ENCODE measurements around the gene VIPAS39. TPM values are rescaled to one million over a fixed set of nuclear protein-coding genes. Genes with fewer than 3 reads are reported as not detected.

Gene VIPAS39
- 19.3 and 19.4 TPM in 2 replicates for total RNA-seq (2022)
- Bru-seq, nascent RNA: percentile 71 among the genes with signal in this experiment
- percentile 64 among the genes with signal in this experiment for BruChase-seq, experiment 1, labeled RNA remaining after a 6-hour chase
- percentile 64 among the genes with signal in this experiment for BruChase-seq, experiment 2, labeled RNA remaining after a 2-hour chase
- long read RNA-seq, transcript VIPAS39-211 (20 exons, 2,562 nt): major isoform, 8 of 15 reads
- long read RNA-seq, partial matches to known transcripts: 1 of 15 reads
- long read RNA-seq, other reads (novel, unspliced or antisense): 5 of 15 reads

DNA sequence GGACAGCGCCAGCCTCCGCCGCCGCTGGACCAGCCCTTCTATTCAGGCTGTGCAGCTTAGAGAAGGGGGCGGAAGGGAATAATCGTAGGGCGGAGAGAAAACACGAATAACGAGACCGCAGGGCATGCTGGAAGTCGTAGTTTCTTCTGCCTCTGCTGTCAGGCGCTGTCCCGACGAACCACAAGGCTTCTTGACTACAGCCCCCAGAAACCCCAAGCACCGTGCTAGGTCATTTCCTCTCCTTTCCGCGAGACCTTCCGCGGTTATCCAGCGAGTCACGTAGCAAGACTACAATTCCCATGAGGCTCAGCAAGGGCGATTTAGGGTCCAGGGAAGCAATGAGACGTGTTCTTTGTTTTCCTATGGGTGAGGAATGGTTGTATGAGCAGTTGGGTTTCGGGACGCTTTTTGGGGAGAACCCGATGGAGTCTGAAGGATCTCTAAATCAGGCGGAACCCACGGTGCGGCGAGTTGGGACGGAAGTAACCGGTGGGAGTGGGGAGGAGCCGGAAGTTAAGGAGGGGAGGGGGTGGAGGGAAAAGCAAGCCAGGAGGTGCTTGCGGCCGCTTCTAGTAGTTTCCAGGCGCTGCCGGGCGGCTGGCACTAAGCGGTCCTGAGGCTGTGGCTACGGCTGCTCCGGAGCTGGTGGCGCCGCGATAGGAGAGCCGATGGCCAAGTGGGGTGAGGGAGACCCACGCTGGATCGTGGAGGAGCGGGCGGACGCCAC, at the start of gene VIPAS39, which contains the start of gene AHSA1:
VIPAS39 (minus strand) TSS at position 80 of the 727 bp plus-strand sequence. CDS start 3,499 bp downstream, outside the sequence.
AHSA1 (plus strand) TSS at position 572 of the 727 bp plus-strand sequence; CDS start at position 669, 97 bp downstream.
- BruUV-seq (replicated peaks): no TSS peak
- H3K36me3 Mint-ChIP-seq (ENCODE audit: insufficient read depth, unreplicated experiment): peaks cover 61% of the 10 kb centered on the region
- CTCF ChIA-PET: no interaction called here

DNA sequence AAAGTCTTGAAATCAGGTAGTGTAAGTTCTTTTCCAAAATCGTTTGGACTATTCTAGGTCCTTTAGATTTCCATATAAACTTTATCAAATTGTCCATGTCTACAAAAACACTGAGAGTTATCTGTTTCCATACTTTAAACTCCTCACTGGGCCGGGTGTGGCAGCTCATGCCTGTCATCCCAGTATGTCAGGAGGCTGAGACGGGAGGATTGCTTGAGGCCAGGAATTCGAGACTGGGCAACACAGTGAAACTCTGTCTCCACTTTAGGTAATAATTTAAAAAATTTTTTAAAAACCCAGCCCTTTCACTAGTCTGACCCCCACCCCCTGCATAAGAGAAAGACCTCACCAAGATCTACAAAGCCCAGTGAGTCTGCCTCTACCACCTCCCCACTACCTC, 47.6 kb upstream of the VIPAS39 start:
- Mint-ChIP-seq H3K4me1 (ENCODE audit: low read depth, unreplicated experiment) (no peaks in the 10 kb centered on the region), H3K4me3 (ENCODE audit: low read depth, unreplicated experiment) (no peak overlapping the region), H3K36me3 (ENCODE audit: insufficient read depth, unreplicated experiment) (no peaks in the 10 kb centered on the region), H3K27ac (ENCODE audit: unreplicated experiment) (no peak overlapping the region), H3K27me3 (ENCODE audit: unreplicated experiment) (peaks cover 5% of the 10 kb centered on the region), H3K9me3 (ENCODE audit: low read depth, unreplicated experiment) (no peaks in the 10 kb centered on the region)
- TF ChIP-seq, protein P1, sequence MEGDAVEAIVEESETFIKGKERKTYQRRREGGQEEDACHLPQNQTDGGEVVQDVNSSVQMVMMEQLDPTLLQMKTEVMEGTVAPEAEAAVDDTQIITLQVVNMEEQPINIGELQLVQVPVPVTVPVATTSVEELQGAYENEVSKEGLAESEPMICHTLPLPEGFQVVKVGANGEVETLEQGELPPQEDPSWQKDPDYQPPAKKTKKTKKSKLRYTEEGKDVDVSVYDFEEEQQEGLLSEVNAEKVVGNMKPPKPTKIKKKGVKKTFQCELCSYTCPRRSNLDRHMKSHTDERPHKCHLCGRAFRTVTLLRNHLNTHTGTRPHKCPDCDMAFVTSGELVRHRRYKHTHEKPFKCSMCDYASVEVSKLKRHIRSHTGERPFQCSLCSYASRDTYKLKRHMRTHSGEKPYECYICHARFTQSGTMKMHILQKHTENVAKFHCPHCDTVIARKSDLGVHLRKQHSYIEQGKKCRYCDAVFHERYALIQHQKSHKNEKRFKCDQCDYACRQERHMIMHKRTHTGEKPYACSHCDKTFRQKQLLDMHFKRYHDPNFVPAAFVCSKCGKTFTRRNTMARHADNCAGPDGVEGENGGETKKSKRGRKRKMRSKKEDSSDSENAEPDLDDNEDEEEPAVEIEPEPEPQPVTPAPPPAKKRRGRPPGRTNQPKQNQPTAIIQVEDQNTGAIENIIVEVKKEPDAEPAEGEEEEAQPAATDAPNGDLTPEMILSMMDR (IDR thresholded peaks at IDR 0.05; ENCODE audit: unreplicated experiment): no peak
- BruUV-seq (replicated peaks): no TSS peak
- DNase-seq: no peak
- CTCF ChIA-PET: no interaction called here
- intact Hi-C loops (cut with micrococcal nuclease; ENCODE audit: unreplicated experiment): no loop called here

More for the DNA sequence above, at the start of gene VIPAS39, which contains the start of gene AHSA1:
- intact Hi-C loops (cut with micrococcal nuclease; ENCODE audit: unreplicated experiment): loop anchor here (2.0 to 5.0 kb wide), 2 partner anchors 135 to 249 kb away; partner anchors contain the start of genes GSTZ1 and POMT2
- peaks cover 12% of the 10 kb centered on the region for H3K4me1 Mint-ChIP-seq (ENCODE audit: low read depth, unreplicated experiment)
- DNase-seq: peak; percentile 92
- H3K9me3 Mint-ChIP-seq (ENCODE audit: low read depth, unreplicated experiment): no peaks in the 10 kb centered on the region
- TF ChIP-seq, protein P1 (IDR thresholded peaks at IDR 0.05; ENCODE audit: unreplicated experiment): no peak
- H3K4me3 Mint-ChIP-seq (ENCODE audit: low read depth, unreplicated experiment): peak within 1 kb of the TSS; percentile 91
- H3K27me3 Mint-ChIP-seq (ENCODE audit: unreplicated experiment): no peaks in the 10 kb centered on the region
- peak within 1 kb of the TSS; percentile 95 for H3K27ac Mint-ChIP-seq (ENCODE audit: unreplicated experiment)

DNA sequence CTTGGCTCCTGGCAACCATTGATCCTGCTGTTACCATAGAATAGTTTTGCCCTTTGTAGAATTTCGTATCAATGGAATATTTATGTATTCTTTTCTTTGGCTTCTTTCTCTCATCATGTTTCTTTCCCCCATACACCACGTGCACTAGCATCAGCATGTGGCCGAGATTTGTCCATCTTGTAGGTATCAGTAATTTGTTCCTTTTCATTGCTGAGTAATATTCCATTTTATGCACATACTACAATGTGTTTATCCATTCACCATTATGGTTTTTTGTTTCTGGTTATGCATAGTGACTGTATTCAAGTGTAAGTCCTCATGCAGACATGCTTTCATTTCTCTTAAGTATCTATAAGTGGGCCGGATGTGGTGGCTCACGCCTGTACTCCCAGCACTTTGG, 45.7 kb upstream of the VIPAS39 start:
- Mint-ChIP-seq H3K27ac (ENCODE audit: unreplicated experiment) (no peak overlapping the region), H3K4me3 (ENCODE audit: low read depth, unreplicated experiment) (no peak overlapping the region), H3K4me1 (ENCODE audit: low read depth, unreplicated experiment) (no peaks in the 10 kb centered on the region), H3K9me3 (ENCODE audit: low read depth, unreplicated experiment) (no peaks in the 10 kb centered on the region), H3K36me3 (ENCODE audit: insufficient read depth, unreplicated experiment) (peaks cover 6% of the 10 kb centered on the region), H3K27me3 (ENCODE audit: unreplicated experiment) (peaks cover 20% of the 10 kb centered on the region)
- intact Hi-C loops (cut with micrococcal nuclease; ENCODE audit: unreplicated experiment): no loop called here
- TF ChIP-seq, protein P1 (IDR thresholded peaks at IDR 0.05; ENCODE audit: unreplicated experiment): no peak
- no TSS peak for BruUV-seq (replicated peaks)
- DNase-seq: no peak
- CTCF ChIA-PET: no interaction called here

DNA sequence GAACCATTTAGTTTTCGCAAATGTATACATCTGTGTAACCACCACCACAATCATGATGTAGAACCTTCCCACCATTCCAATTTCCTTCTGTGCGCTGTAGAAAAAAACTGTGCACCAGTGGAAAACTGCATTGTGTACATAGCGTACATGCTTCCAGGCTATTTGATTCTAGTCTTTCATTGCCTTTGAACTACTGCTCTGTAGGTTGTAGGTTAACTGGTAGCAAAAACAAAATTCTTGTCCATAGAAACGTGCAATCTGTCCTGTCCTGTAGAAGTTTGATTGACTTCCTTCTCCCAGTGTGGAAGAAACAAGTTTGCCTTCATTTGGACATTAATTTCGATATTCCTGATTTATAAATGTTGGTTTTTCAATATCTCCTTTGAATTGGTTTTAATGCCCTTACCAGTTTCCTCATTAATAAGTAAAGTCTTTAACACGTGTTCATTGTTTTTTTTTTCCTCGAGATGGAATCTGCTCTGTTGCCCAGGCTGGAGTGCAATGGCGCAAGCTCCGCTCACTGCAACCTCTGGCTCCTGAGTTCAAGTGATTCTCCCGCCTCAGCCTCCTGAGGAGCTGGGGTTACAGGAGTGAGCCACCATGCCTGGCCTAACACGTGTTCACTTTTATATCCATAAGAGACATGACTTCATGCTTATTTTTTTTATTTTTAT, 44.8 kb upstream of the VIPAS39 start:
- intact Hi-C loops (cut with micrococcal nuclease; ENCODE audit: unreplicated experiment): no loop called here
- CTCF ChIA-PET: no interaction called here
- peaks cover 29% of the 10 kb centered on the region for H3K27me3 Mint-ChIP-seq (ENCODE audit: unreplicated experiment)
- H3K4me1 Mint-ChIP-seq (ENCODE audit: low read depth, unreplicated experiment): no peaks in the 10 kb centered on the region
- TF ChIP-seq, protein P1 (IDR thresholded peaks at IDR 0.05; ENCODE audit: unreplicated experiment): no peak
- no peak overlapping the region for H3K27ac Mint-ChIP-seq (ENCODE audit: unreplicated experiment)
- no peak for DNase-seq
- H3K4me3 Mint-ChIP-seq (ENCODE audit: low read depth, unreplicated experiment): no peak overlapping the region
- H3K9me3 Mint-ChIP-seq (ENCODE audit: low read depth, unreplicated experiment): no peaks in the 10 kb centered on the region
- no TSS peak for BruUV-seq (replicated peaks)
- peaks cover 6% of the 10 kb centered on the region for H3K36me3 Mint-ChIP-seq (ENCODE audit: insufficient read depth, unreplicated experiment)
